Stomach (tissue), 9 donors: ENCODE data around the gene SLC6A3. TPM values are rescaled to one million over a fixed set of nuclear protein-coding genes. Genes with fewer than 3 reads are reported as not detected.

Source experiments
- DNase-seq, 2 donors: peaks; one replicate each; pipeline versions ENCODE4 v3.0.0 to v3.0.0-alpha.2; 2013 to 2019
- H3K27ac ChIP-seq, 5 donors: fragments of 200-600 bp in 4 of 5; sonication (generic) in 4 of 5; one replicate each; pipeline ENCODE4 v1.5.1; 2013 to 2019; ENCODE audit warnings: mild to moderate bottlenecking in 1 of 5, moderate library complexity in 1 of 5
- H3K27me3 ChIP-seq, 3 donors: fragments of 200-600 bp; sonication (generic); one replicate each; pipeline ENCODE4 v1.5.1; 2017 to 2019; ENCODE audit warnings: mixed run types in 1 of 3
- H3K36me3 ChIP-seq, 4 donors: fragments of 200-600 bp; sonication (generic); 1 replicate in 3 of 4; 2 replicates in 1 of 4; pipeline ENCODE4 v1.5.1; 2016 to 2019
- H3K4me1 ChIP-seq, 4 donors: fragments of 200-600 bp; sonication (generic); one replicate each; pipeline ENCODE4 v1.5.1; 2016 to 2019
- H3K4me3 ChIP-seq, 4 donors: fragments of 200-600 bp; sonication (generic) in 3 of 4; one replicate each; pipeline ENCODE4 v1.5.1; 2016 to 2019; ENCODE audit warnings: mild to moderate bottlenecking in 1 of 4
- H3K9me3 ChIP-seq, 4 donors: fragments of 200-600 bp; sonication (generic); one replicate each; pipeline ENCODE4 v1.5.1; 2016 to 2019
- EP300 ChIP-seq: sonication (generic); formaldehyde crosslinking; IDR thresholded peaks from one replicate; pipeline ENCODE4 v1.6.1; 2017; ENCODE audit warnings: antibody characterized with exemption
- POLR2A ChIP-seq, 4 donors: fragments of 450-650 bp; IDR thresholded peaks; one replicate each; pipeline ENCODE4 v1.6.1; 2016; ENCODE audit warnings: antibody characterized with exemption in 4 of 4, control low read depth in 2 of 4, mild to moderate bottlenecking in 1 of 4, moderate library complexity in 1 of 4
- POLR2AphosphoS5 ChIP-seq, 3 donors: sonication (generic); formaldehyde crosslinking; IDR thresholded peaks; one replicate each; pipeline ENCODE4 v1.6.1; 2016; ENCODE audit warnings: antibody characterized with exemption in 3 of 3
- WGBS, 5 donors: extraction: QIAGEN DNeasy Blood & Tissue Kit in 3 of 5; methylation state at CpG; one replicate each; pipeline versions ENCODE4 v1.1.5 to v1.1.7; 2013 to 2018; 5-methylcytosine and 5-hydroxymethylcytosine counted together
- intact Hi-C: fragments of 100-400 bp; cut with DNase I; formaldehyde crosslinking; loops from one replicate; pipeline ENCODE4 v1.15.1; 2023; ENCODE audit warnings: low total_unique reads
- polyA plus RNA-seq, 3 donors: library from polyadenylated mRNA; stranded (reverse); fragments of 200-250 nt; gene quantifications; one replicate each; pipeline ENCODE4 v1.2.3, GENCODE V29; 2013
- total RNA-seq, 5 donors: library from RNA; depleted of rRNA; stranded (reverse); fragments of >200 nt; gene quantifications; one replicate each; pipeline versions ENCODE4 v1.1.0 to v1.2.3, GENCODE V29; 2014 to 2016
- TF ChIP-seq, protein P1 (sequence below), 7 experiments: fragments of 450-650 bp in 4 of 7; fragments of 200-600 bp in 3 of 7; sonication (generic) in 3 of 7; IDR thresholded peaks; one replicate each; pipeline ENCODE4 v1.5.1; 2016 to 2019; ENCODE audit warnings: antibody characterized with exemption in 7 of 7, control low read depth in 2 of 7, mild to moderate bottlenecking in 1 of 7
- donor health status: healthy with polysubstance abuse.
- donor health status: Bipolar disorder and iron deficiency.
- donor health status: healthy.

Gene SLC6A3
- total and polyA plus RNA-seq, 8 donors: 0.05 TPM; not detected in 7

- peaks cover 0 to 14% (median 0%) of the 10 kb centered on the region in 4 donors for H3K4me1 ChIP-seq
- peak overlapping the region in 1 of 5 donors; percentile 11 for H3K27ac ChIP-seq
- DNase-seq: no peak
- no peaks in the 10 kb centered on the region for H3K9me3 ChIP-seq
- peaks cover 32 to 98% (median 91%) of the 10 kb centered on the region in 4 donors for H3K36me3 ChIP-seq
- no peak overlapping the region for H3K4me3 ChIP-seq
- WGBS, 5 donors: 85 to 93% (median 90%) methylated on average over 12 of the region's 12 CpGs
- no peaks in the 10 kb centered on the region for H3K27me3 ChIP-seq
- intact Hi-C loops: no loop called here
- no peak for TF ChIP-seq EP300
- TF ChIP-seq POLR2A (IDR thresholded peaks at IDR 0.05): no peak
- TF ChIP-seq POLR2AphosphoS5 (IDR thresholded peaks at IDR 0.05): no peak
- TF ChIP-seq, protein P1, sequence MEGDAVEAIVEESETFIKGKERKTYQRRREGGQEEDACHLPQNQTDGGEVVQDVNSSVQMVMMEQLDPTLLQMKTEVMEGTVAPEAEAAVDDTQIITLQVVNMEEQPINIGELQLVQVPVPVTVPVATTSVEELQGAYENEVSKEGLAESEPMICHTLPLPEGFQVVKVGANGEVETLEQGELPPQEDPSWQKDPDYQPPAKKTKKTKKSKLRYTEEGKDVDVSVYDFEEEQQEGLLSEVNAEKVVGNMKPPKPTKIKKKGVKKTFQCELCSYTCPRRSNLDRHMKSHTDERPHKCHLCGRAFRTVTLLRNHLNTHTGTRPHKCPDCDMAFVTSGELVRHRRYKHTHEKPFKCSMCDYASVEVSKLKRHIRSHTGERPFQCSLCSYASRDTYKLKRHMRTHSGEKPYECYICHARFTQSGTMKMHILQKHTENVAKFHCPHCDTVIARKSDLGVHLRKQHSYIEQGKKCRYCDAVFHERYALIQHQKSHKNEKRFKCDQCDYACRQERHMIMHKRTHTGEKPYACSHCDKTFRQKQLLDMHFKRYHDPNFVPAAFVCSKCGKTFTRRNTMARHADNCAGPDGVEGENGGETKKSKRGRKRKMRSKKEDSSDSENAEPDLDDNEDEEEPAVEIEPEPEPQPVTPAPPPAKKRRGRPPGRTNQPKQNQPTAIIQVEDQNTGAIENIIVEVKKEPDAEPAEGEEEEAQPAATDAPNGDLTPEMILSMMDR (IDR thresholded peaks at IDR 0.05): no peak
These were observed 45.1 kb upstream of the SLC6A3 start for GRCh38 chr5:1490376-1490775.

DNA sequence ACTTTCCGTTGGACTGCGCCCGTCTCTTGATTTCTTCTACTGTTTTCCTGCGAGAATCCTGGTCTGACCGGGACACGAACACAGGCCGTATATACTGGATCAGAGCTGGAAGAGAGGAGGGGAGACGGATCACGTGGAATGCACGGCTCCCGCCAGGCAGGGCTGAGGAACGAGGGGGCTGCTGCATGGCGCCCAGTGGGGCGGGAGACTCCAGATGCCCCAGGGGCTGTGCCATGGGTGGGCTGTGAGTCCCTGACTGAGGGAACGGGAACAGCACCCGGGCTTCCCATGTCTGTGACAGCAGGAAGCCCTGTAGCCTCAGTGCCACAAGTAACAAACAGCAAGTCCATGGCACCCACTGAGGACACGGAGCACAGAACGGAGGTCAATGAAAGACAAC is 44.5 kb upstream of the SLC6A3 start:
- Histone ChIP-seq H3K27me3 (no peaks in the 10 kb centered on the region), H3K9me3 (no peaks in the 10 kb centered on the region), H3K4me3 (no peak overlapping the region), H3K4me1 (peaks cover 0 to 14% (median 0%) of the 10 kb centered on the region in 4 donors), H3K27ac (peak overlapping the region in 3 of 5 donors; percentile 24 to 43 (median 24)), H3K36me3 (peaks cover 32 to 98% (median 92%) of the 10 kb centered on the region in 4 donors)
- TF ChIP-seq EP300: no peak
- no peak for TF ChIP-seq POLR2A (IDR thresholded peaks at IDR 0.05)
- TF ChIP-seq, protein P1 (IDR thresholded peaks at IDR 0.05): no peak
- TF ChIP-seq POLR2AphosphoS5 (IDR thresholded peaks at IDR 0.05): no peak
- 85 to 96% (median 93%) methylated on average over 16 to 18 of the region's 18 CpGs for WGBS, 5 donors
- intact Hi-C loops: no loop called here
- DNase-seq: no peak

- intact Hi-C loops: no loop called here
- no peak for DNase-seq
- no peaks in the 10 kb centered on the region for H3K9me3 ChIP-seq
- H3K4me1 ChIP-seq: peaks cover 0 to 14% (median 0%) of the 10 kb centered on the region in 4 donors
- H3K36me3 ChIP-seq: peaks cover 25 to 98% (median 92%) of the 10 kb centered on the region in 4 donors
- H3K27me3 ChIP-seq: no peaks in the 10 kb centered on the region
- no peak overlapping the region for H3K4me3 ChIP-seq
- 69 to 81% (median 73%) methylated on average over 12 to 14 of the region's 14 CpGs for WGBS, 5 donors
- TF ChIP-seq EP300: no peak
- H3K27ac ChIP-seq: peak overlapping the region in 2 of 5 donors; percentile 36 to 43
These were observed 43.8 kb upstream of the SLC6A3 start for GRCh38 chr5:1488882-1489680.

DNA sequence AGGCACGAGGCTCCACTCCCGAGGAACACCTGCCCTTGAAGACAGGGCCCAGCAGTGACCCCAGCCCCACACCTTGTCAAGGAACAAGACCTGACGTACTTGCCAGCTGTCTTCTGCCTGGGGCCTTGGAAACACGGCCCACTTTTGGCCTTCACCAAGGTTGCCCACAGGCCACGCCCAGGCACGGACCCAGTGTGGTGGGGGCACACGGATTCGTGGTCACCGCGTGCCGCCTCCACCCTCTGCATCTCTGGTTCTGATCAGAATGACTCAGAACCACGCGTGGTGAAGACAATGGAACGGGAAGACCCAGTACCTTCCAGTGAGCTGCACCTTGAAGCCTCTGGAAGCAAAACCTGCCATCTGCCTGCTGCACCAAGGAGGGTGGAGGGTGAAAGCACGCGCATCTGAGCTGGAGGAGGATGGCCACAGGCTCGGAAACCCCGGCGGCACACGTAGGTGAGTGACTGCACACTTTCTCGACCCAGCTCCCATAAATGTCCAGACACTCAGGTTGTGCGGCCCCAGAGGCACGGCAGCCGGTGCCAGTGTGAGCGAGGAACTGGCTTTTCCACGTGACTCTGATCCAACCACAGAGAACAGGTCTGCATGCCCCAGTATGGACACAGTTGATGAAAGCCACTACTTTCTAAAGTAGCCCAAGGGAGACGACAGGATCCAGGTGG is 42.0 kb upstream of the SLC6A3 start:
- DNase-seq: no peak
- 89 to 93% (median 91%) methylated on average over 24 to 27 of the region's 27 CpGs for WGBS, 5 donors
- Histone ChIP-seq H3K9me3 (no peaks in the 10 kb centered on the region), H3K27ac (no peak overlapping the region), H3K36me3 (peaks cover 24 to 93% (median 84%) of the 10 kb centered on the region in 4 donors), H3K4me3 (no peak overlapping the region), H3K27me3 (no peaks in the 10 kb centered on the region), H3K4me1 (peaks cover 0 to 14% (median 0%) of the 10 kb centered on the region in 4 donors)
- intact Hi-C loops: no loop called here
- TF ChIP-seq, protein P1 (IDR thresholded peaks at IDR 0.05): no peak
- TF ChIP-seq POLR2AphosphoS5 (IDR thresholded peaks at IDR 0.05) (no peak), POLR2A (IDR thresholded peaks at IDR 0.05) (no peak), EP300 (no peak)
